Subcutaneous adipose tissue (tissue), 4 donors: ENCODE measurements around the gene BLID. TPM values are rescaled to one million over a fixed set of nuclear protein-coding genes. Genes with fewer than 3 reads are reported as not detected.

Experiments used
- total RNA-seq, 4 donors: library from RNA; depleted of rRNA; stranded (reverse); fragments of >200 nt; gene quantifications; one replicate each; pipeline ENCODE4 v1.1.0, GENCODE V29; 2016
- TF ChIP-seq, protein P1 (sequence below): fragments of 450-650 bp; IDR thresholded peaks from one replicate; pipeline ENCODE4 v1.5.1; 2016; ENCODE audit warnings: low read depth, mild to moderate bottlenecking, control low read depth, antibody characterized with exemption, moderate library complexity

The BLID gene
- total RNA-seq, 4 donors from 2014 or later: 0.66 to 1.5 (median 0.98) TPM; not detected in 1

DNA sequence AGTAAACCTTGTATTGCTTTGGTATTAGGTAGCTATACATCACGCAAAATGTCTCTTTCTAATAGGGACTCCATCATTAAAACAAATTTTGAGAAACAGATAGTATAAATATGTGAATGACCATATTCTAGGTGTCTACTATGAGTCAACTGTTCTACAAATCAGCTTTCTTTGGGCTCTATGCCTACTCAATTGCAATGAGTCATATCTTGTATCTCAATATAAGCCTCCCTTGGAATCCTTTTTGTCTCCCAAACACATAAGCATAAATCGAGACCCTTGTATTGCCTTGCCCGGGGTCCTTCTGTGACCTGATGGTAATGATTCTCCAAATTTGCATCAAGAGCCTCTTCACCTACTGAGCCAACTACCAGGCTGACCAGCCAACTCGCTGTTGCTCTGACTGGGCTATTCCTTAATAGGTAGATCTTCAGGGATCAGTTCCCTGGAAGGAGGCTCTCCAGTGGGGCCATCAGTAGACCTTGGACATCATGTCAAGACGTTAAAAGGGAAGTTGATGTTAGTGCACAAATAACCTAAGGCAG, 22.2 kb downstream of the BLID start:
- TF ChIP-seq, protein P1, sequence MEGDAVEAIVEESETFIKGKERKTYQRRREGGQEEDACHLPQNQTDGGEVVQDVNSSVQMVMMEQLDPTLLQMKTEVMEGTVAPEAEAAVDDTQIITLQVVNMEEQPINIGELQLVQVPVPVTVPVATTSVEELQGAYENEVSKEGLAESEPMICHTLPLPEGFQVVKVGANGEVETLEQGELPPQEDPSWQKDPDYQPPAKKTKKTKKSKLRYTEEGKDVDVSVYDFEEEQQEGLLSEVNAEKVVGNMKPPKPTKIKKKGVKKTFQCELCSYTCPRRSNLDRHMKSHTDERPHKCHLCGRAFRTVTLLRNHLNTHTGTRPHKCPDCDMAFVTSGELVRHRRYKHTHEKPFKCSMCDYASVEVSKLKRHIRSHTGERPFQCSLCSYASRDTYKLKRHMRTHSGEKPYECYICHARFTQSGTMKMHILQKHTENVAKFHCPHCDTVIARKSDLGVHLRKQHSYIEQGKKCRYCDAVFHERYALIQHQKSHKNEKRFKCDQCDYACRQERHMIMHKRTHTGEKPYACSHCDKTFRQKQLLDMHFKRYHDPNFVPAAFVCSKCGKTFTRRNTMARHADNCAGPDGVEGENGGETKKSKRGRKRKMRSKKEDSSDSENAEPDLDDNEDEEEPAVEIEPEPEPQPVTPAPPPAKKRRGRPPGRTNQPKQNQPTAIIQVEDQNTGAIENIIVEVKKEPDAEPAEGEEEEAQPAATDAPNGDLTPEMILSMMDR: no peak

DNA sequence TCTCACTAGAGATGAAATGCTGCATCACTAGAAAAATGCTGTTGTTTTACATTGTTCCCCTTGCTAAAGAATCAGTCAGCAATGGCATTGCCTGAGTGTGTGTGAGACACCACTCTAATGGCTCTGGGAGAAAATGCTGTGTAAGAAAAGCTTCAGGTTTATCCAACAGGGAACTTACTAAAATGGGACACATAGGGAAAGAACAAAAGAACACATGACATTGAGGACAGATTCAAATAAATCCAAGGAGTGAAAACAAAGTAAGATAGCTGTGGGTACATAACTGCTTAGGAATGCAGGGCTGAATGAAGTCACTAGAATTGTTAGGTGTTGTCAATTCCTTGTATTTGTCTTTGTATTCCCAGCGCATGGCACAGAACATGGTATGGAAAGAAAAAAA, 24.2 kb downstream of the BLID start:
- TF ChIP-seq, protein P1: no peak

DNA sequence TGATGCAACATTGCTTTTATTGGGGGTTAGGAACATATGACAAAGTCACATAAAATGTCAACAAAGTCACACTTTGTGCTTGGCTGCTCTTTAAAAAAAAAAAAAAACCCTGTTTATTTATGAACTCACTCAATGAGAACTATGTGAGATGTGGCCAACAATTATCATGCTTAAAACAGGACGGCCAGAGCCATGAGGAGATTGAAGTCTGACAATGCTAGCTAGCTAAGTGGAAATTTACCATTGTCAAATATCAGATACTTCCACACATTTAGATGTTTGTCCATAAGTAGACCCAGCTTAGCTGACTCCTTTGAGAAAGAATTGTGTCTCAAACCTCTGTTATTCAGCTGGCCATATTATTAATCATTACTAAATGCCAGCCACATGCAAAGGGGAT, 26.9 kb downstream of the BLID start:
- TF ChIP-seq, protein P1: no peak

DNA sequence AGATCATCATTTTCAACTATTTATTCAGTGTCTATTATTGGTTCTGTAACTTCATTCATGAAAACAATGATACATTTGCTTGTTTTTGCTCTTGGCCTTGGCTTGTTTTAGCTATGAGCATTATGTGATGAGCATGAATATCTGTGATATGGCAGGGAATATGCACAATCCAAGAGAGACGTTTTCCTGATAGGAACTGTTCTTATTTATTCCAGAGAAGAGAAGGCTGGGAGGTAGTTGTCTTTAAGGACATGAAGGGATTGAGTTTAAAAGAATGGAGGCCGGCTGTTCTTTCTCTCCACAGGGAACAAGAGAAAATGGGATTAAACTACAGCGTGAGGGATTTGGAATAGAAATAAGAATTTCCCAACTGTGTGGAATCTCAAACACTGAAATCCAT, 30.3 kb downstream of the BLID start:
- TF ChIP-seq, protein P1: no peak

DNA sequence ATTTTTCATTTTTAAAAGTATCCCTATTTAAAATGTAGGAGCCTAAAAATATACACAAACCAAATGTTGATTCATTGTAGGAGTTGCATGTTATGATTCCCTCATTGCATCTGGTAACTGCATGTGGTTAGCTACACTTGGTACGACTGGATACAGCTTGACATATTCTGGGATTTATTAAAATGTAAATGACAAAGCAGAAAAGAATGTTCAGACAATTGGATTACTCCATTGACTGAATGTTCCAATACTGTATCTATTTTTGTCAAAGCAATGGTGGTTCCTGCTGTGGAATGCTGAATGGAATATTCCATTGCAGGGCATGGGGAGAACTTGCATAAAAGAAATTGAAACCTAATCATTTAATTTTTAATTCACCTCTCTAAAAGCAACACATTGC, 30.8 kb downstream of the BLID start:
- TF ChIP-seq, protein P1: no peak

DNA sequence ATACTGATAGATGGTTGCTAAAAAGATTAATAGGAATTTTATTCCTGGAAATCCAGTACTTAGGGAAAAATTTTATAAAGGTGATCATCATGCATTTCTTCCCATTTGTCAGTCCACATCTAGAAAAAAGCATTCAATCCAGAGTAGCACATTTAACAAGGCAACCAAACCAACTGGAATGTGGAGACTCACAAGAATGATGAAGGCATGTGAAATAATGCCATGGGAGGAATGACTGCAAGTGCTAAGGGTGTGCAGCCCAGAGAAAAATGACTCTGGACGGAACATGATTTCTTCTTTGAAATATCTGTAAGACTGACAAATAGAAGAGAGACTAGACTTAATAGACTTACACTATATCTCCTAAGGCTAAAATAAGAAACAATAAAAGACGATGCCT, 33.8 kb downstream of the BLID start:
- TF ChIP-seq, protein P1: no peak

DNA sequence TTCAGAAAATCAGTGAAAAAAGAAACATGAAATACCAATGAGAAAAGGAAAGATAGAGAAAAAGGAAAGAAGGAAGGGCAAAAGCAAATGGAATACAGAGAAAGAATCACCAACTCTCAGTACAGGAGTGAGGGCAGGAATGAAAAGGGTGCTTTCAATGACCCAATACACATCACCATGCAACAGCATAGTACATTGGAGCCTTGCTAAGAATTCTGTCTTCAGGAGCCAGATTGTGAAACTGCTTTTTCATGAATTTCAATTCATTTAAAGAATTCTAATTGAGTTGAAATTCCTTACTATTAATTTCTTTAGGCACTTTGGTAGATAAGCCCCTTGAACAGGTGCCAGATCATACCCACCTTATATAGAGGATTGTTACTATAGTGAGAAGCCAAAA, 34.9 kb downstream of the BLID start:
- TF ChIP-seq, protein P1: no peak
